ENCODE measurements around the gene IFTAP.
"Not testable (repeated sequence)": the region's sequence is repeated elsewhere in the genome, so short reads cannot be mapped to it uniquely, and the experiment has no call there.

Gene IFTAP

DNA sequence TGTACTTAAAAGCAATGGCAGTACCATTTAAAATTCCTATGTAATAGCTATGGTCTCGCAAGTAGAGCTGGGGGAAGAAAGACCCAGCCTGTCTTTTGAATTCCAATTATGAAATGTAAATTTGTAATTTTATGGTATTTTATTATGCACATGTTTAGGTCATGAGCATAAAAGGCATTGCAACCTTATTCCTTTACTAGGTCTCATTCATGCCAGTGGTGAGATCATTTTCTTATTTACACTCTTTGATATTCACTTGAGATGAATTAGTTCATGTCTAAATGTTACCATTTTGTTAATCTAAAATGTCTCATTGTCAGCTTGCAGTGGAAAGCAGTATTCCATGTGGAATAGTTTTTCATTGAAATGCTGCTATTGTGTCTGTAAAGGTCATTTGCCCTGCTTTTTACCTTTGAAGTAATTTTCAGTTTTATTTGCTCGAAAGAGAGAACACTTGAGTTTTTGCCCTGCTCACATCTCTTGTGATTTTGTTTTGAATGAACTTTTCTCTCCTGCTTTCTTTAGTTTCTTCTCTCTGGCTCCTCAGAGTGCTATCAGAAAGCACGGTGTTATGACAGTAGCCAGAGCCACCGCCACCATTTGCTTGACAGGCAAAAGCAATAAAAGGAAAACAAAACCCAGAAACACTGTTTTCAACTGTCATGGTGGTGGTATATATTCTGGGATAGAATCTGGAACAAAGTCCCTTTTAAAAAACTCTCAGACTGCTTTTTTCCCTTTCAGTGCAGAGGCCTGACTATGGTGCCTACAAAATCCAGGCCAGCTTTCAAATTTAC is 41.0 kb downstream of the IFTAP start:
- no peak for DNase-seq (ENCODE audit: low read depth, low spot score)

- DNase-seq (ENCODE audit: low read depth, low spot score) = no peak
These were observed 44.3 kb downstream of the IFTAP start for GRCh38 chr11:36638556-36638955.

DNA sequence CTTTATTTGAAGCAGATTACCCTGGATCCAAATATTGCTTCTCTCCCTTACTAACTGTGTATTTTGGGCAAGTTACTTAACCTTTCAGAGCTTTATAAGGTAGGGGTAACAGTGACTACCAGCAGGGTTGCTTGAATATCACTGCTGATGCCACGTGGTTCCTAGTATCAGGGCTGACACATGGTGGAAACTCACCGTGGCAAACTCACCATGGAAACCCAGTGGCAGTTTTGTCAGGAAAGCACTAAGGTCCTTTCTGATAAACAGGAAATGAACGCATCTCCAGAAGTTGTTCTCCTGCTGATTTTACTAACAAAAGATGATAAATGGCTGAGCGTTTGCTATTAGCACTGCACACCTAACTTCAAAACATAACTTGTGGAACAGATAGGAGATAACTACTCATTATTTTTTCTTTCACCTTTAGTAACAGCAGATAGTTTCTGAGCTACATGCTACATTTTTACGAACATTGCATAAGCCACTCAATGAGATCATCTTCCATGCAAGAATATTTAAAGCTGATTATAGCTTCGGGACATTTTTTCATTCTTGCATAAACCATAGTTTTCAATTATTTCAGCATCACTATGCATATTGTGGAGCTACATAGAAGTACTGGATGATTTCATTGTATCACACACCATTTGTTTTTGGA is 63.4 kb downstream of the IFTAP start:
- DNase-seq (ENCODE audit: low read depth, low spot score) = no peak

GRCh38 chr11:36661359-36661758 is 67.1 kb downstream of the IFTAP start:
- not testable (repeated sequence) for DNase-seq (ENCODE audit: low read depth, low spot score)

GRCh38 chr11:36672815-36673450 is 78.6 kb downstream of the IFTAP start:
- no peak for DNase-seq (ENCODE audit: low read depth, low spot score)

- not testable (repeated sequence) for DNase-seq (ENCODE audit: low read depth, low spot score)
These were observed 85.2 kb downstream of the IFTAP start for GRCh38 chr11:36679547-36679946.

- no peak for DNase-seq (ENCODE audit: low read depth, low spot score)
These were observed 89.5 kb downstream of the IFTAP start for GRCh38 chr11:36683818-36684217.

DNA sequence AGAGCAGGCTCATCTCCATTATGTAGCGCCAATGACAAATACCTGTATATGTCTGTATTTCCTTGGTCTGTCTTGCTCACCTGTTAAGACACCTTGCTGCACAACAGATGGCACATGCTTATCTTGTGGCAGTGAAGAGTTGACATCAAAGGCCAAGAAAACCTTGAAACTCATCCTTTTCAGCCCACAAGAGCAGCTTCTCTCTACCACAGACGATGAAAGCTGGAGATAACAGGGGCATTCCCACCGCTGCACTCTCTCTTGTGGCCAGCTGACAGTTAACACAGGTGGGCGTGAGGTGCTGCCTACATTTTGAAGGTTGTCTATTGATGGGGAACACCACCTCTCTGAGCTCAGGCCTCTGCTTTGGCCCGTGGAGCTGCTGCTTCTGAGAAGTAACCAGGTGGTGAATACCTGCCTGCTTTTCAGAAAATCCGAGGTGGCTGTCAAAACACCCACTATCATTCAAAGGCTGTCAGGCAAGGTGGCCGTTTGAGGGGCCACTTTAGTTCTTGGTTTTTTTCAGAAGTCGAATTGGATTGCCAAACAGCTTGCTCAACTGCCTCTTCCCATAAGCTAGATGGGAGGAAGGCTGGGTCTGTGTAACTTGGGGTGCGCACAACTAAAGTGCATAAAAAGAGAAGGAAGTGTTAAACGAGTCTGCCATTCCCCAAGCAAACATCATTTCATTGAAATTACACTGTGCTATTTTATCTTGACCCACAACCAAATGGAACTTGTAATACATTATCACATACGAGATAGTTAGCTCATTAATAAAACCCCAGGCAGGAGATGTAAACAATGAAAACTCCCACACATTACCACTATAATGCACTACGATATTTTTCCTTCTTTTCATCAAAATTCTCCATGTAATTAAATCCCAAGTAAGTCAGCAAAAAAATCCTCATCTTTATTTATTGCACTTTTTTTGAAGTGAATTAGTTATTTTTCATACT is 90.8 kb downstream of the IFTAP start:
- DNase-seq (ENCODE audit: low read depth, low spot score) = peak; percentile 1

- DNase-seq (ENCODE audit: low read depth, low spot score) = no peak
These were observed 93.8 kb downstream of the IFTAP start for GRCh38 chr11:36688132-36688531.

GRCh38 chr11:36688571-36689291 is 94.4 kb downstream of the IFTAP start:
- DNase-seq (ENCODE audit: low read depth, low spot score) = no peak

- no peak for DNase-seq (ENCODE audit: low read depth, low spot score)
These were observed 95.1 kb downstream of the IFTAP start for GRCh38 chr11:36689442-36689841.

DNA sequence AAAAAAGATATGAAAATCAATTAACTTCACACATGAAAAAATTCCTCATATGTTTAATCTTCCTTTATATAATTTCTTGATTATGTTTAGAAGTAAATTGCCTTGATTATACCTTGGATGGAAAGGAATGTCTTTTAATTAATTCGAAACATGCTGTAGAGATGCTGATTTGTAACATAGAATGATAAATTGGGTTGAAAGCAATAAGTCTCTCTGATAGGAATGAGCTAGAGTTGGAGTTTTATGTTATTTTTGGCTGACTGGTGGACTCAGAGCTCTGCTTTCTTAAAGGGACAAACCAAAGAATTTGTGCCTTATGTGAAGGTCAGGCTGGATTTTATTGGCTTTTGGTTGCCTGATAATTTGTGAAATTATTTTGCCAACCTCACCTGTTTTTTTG is 98.4 kb downstream of the IFTAP start:
- no peak for DNase-seq (ENCODE audit: low read depth, low spot score)

DNA sequence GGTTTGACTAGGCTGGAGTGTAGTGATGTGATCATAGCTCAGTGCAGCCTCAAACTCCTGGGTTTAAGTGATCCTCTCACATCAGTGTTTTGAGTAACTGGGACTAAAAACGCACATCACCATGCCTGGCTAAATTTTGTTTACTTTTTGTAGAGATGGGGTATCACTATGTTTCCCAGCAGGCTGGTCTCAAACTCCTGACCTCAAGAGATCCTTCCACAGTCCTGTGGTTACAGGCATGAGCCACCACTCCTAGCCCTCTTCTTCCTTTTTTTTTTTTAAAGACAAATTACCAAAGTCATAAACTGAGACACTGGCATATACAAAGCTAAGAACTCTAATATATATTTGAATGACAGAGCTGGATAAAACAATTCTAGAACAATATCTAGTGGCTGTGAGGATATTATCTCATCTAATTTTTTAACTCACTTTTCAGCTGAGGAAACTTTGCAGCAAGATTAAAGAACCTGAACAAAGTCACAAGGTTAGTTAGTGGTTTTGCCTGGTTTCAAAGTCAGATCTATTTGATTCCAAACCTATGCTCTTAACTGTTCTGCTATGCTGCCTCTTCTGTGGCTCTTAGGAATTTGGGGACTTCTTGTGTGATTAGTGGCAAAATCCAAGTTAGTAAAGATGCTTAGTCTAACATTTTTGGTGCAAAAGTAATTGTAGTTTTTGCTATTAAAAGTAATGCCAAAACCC is 99.0 kb downstream of the IFTAP start:
- DNase-seq (ENCODE audit: low read depth, low spot score) = no peak

DNA sequence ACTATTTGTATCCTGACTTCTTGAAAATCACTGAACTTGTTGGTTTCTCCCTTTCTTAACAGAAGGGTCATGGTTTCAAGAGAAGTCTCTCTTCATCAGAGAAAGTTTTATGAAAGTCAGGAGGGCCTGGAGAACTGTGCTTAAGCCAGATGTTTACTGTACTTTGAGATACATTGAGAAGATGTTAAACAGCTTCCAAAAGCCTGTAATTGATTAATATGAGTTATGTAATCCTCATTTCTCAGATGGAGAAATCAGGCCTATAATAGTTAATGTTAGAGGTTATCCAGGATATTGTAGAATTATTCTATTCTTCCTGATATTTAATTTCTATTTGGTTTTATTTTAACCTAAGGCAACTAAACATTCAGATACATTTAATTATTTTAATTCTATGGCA is 100.8 kb downstream of the IFTAP start:
- no peak for DNase-seq (ENCODE audit: low read depth, low spot score)

- DNase-seq (ENCODE audit: low read depth, low spot score) = no peak
These were observed 101.3 kb downstream of the IFTAP start for GRCh38 chr11:36695571-36695970.

- DNase-seq (ENCODE audit: low read depth, low spot score) = no peak
These were observed 102.2 kb downstream of the IFTAP start for GRCh38 chr11:36696550-36696949.

DNA sequence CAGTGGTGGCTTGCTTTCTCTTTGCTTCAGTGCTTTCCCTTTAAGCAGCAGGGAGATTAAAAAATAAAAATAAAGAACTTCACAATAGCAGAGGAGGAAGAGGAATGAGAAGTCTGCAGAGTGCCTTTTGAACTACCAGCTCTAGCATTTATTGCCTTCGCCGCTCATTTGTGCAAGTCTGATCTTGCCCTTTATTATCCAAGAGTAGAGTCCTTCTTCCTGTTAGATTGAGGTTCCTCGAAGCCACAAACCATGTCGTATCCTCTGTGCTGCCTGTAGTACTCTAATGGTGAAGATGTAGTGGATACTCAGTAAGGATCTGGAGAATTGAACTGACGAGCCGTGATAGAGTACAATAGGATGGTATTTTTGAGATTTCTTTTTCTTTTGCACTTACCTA is 105.0 kb downstream of the IFTAP start:
- DNase-seq (ENCODE audit: low read depth, low spot score) = no peak

DNA sequence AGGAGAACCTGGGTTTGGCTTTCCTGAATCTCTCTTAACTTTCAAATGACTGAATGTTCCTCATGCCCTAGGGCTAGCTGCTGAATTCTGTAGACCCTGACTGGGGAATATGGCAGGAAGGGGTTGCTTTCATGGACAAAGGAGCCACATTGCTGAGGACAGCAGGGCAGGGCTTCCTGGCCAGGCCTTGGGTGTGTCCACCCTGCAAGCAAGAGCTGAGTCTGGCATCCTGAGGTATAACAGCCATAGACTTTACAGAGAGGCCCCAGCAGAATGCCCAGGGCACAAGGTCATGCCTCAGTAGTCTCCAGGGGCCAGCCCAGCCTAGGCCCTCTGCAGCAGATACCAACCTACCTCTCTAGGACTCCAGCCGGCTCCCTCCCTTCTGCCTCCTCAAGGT is 105.9 kb downstream of the IFTAP start:
- no peak for DNase-seq (ENCODE audit: low read depth, low spot score)

DNA sequence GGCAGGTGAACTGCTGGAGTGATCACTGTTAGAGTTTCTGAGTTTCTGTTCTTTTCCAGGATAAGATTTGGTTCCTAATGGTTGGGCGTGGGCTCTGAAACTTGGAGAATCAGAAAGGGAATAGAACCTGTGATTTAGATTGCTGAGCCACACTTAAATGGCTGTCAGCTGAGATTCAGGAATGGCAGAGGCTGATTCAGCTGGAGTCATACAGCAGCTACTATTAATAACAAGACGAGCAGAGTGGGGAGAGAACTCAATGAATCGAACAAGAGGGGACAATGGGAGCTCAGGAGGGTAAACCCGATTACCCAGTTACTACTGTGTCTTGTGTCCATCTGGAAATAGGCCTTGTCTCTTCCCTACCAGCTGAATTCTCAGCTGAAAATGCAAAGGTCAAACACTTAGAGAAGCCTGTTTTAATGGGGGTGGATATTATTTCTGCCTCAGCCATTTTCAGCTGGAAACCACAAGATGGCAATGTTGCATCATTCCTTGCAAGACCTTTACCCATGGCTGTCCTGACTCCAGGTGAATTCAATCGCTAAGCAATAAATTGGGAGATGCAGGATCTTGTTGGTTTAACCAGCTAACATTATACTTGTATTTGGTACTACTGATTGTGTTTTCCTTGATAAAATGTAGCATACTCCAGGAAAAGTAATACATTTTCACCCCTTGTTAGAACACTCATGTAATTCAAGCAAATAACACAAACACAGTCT is 108.2 kb downstream of the IFTAP start:
- DNase-seq (ENCODE audit: low read depth, low spot score) = no peak

DNA sequence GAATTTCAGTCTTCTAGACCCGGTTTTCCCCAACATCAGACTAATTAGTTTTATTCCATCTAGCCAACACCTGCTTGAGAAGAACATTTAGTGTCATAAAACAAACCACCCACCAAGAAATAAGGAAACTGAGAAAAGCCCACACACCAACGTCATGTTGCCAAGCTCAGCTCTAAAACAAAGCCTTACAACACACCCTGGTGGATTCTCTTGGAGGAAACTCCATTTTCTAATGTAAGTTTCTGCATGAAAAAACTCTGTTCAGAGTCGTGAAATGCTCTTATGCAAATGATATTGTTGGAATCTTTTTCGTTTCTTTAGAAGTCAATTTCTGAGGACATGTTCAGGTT is 108.7 kb downstream of the IFTAP start:
- no peak for DNase-seq (ENCODE audit: low read depth, low spot score)

Measured in activated naive CD8-positive, alpha-beta T cell treated with anti-CD3 and anti-CD28 coated beads, Interleukin-2, amount 50 U/mL, for 16 hours (primary cell).